ENCODE measurements around the gene PROSER1. TPM values are rescaled to one million over a fixed set of nuclear protein-coding genes. Genes with fewer than 3 reads are reported as not detected.
A peak's percentile ranks its signal among the peaks of the same experiment; 100 is the strongest.

Gene PROSER1
- total and polyA plus RNA-seq, 2 of the 4 experiments (the other 2 are of a cell fraction): 2.0 to 13.4 TPM

DNA sequence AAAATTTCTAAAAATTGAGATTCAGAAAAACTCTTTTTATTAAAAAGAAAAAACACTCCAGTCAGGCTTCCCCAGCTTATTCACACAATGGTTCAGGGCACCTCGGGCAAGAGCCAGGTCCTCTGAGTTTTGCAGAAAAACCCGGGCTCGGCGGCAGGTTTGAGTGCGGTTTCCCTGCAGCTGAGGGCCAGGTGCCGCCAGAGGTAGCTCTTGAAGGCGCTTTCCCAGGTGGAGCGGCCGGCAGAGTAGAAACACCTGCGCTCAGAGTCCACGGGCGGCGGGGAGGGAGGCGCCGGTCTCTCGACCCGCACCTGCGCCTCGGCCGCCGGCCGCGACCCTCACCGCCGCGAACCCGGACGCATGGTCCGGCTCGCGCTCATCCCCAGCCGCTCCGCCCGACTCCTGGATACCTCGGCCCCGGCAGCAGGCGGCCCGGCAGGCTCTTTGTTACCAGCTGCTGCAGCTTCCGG, 444 bp downstream of the PROSER1 start:
- Histone ChIP-seq H2BK5ac (ENCODE audit: low read depth, low read length, poor library complexity, severe bottlenecking) (peak overlapping the region; percentile 38), H2BK20ac (ENCODE audit: low read depth, low read length) (no peak overlapping the region), H4K20me1 (ENCODE audit: insufficient read depth, low read length) (peaks cover 4% of the 10 kb centered on the region; the same call in 1 of the 2 replicates), H4K8ac (ENCODE audit: low read depth in 2 of 2, low read length in 2 of 2) (peak overlapping the region in 1 of 2 experiments; percentile 99; a peak in 2 of 4 replicates), H3K4ac (ENCODE audit: low read depth, low read length) (no peak overlapping the region), H2AFZ (replicated peaks; ENCODE audit: low read length, poor library complexity) (peak overlapping the region; percentile 98), H3K27me3 (ENCODE audit: control insufficient read depth, insufficient read depth, low read length) (no peaks in the 10 kb centered on the region), H4K5ac (ENCODE audit: low read depth, low read length) (no peak overlapping the region), H2BK120ac (ENCODE audit: low read depth, low read length) (no peak overlapping the region), H3K36me3 (ENCODE audit: control insufficient read depth, insufficient read depth, low read length) (no peaks in the 10 kb centered on the region), H3K23ac (ENCODE audit: low read depth, low read length) (peak overlapping the region; percentile 67; the same call in 1 of the 2 replicates), H3K9me1 (ENCODE audit: insufficient read depth, low read length) (no peaks in the 10 kb centered on the region; the same call in 1 of the 2 replicates), H3K14ac (replicated peaks; ENCODE audit: low read depth, low read length) (no peak overlapping the region), H3K27ac (ENCODE audit: insufficient read depth, low read length) (peak overlapping the region; percentile 77; the same call in 1 of the 2 replicates), H3K4me1 (ENCODE audit: control insufficient read depth, insufficient read depth, low read length) (peaks cover 2% of the 10 kb centered on the region; the same call in 1 of the 2 replicates), H2AK9ac (replicated peaks; ENCODE audit: low read depth, low read length, poor library complexity) (peak overlapping the region; percentile 88), H3K18ac (ENCODE audit: low read depth, low read length) (no peak overlapping the region), H3K9me3 (ENCODE audit: control insufficient read depth, insufficient read depth, low read length) (no peaks in the 10 kb centered on the region), H3K9ac (ENCODE audit: low read depth, low read length) (peak overlapping the region; percentile 74), H2AK5ac (ENCODE audit: low read depth, low read length) (no peak overlapping the region), H3K79me1 (ENCODE audit: low read depth in 1 of 2, low read length in 2 of 2) (peaks cover 14 to 28% of the 10 kb centered on the region in 2 experiments), H2BK15ac (ENCODE audit: low read depth, low read length) (no peak overlapping the region), H3K4me3 (ENCODE audit: insufficient read depth, low read depth, low read length) (peak overlapping the region; percentile 85), H4K91ac (ENCODE audit: insufficient read depth, low read depth, low read length) (no peak overlapping the region), H3K56ac (ENCODE audit: extremely low read depth, insufficient read depth, low read length) (no peak overlapping the region), H3K4me2 (ENCODE audit: low read depth, low read length) (peak overlapping the region; percentile 98; the same call in 1 of the 2 replicates)
- ChIA-PET POLR2A (ENCODE audit: unreplicated experiment) (interaction anchor here (0.8 kb wide), 1 partner anchor 9 kb away, joined by 3 read pairs; no protein-coding TSS in a partner anchor), CTCF (no interaction called here)
- TSS peak; percentile 49 for BruUV-seq (replicated peaks)
- dilution Hi-C loops (cut with HindIII; ENCODE audit: low sequenced_read_pairs, unreplicated experiment) (no loop called here), intact Hi-C loops (cut with micrococcal nuclease) (loop anchor here (5.0 to 10.0 kb wide), 3 partner anchors 377 to 645 kb away; partner anchors contain the start of gene LHFPL6), in situ Hi-C loops (cut with MboI; ENCODE audit: low sequenced_read_pairs) (no loop called here)
- DNase-seq (no peak), ATAC-seq (ENCODE audit: low read depth) (no peak)
- WGBS, 2 experiments (ENCODE audit: extremely low coverage in 2 of 2, insufficient read length in 1 of 2): 0% methylated on average over 4 of the region's 39 CpGs; no CpG with 5 or more reads in 1 of the 2 experiments
- no peak for TF ChIP-seq SMC3 (IDR thresholded peaks at IDR 0.05; ENCODE audit: low read depth, low read length)
- 0 out of 2 replicates have a peak, but pooled peaks have one; percentile 68 for TF ChIP-seq MXI1 (IDR thresholded peaks at IDR 0.05; ENCODE audit: borderline replicate concordance, low read depth, low read length)
